Subcutaneous abdominal adipose tissue (tissue), 5 donors: ENCODE measurements around the gene LRP1-AS.

Experiments used
- H3K27ac ChIP-seq: one replicate; pipeline ENCODE4 v1.7.0; 2013; ENCODE audit warnings: low read depth, mild to moderate bottlenecking, inconsistent platforms, low read length, moderate library complexity
- H3K27me3 ChIP-seq, 5 donors: one replicate each; pipeline ENCODE4 v1.7.0; 2013; ENCODE audit warnings: low read length in 5 of 5, inconsistent platforms in 1 of 5; ENCODE audit not compliant: control insufficient read depth in 5 of 5, insufficient read depth in 4 of 5
- H3K36me3 ChIP-seq, 5 donors: one replicate each; pipeline ENCODE4 v1.7.0; 2013; ENCODE audit warnings: low read length in 5 of 5; ENCODE audit not compliant: control insufficient read depth in 5 of 5, insufficient read depth in 5 of 5
- H3K4me1 ChIP-seq, 5 donors: one replicate each; pipeline ENCODE4 v1.7.0; 2013; ENCODE audit warnings: low read length in 5 of 5, mild to moderate bottlenecking in 3 of 5, moderate library complexity in 1 of 5; ENCODE audit not compliant: control insufficient read depth in 5 of 5, insufficient read depth in 5 of 5
- H3K4me3 ChIP-seq, 5 donors: one replicate each; pipeline ENCODE4 v1.7.0; 2013; ENCODE audit warnings: low read length in 5 of 5, low read depth in 1 of 5
- H3K9ac ChIP-seq, 5 donors: one replicate each; pipeline ENCODE4 v1.7.0; 2013; ENCODE audit warnings: low read length in 5 of 5, mild to moderate bottlenecking in 4 of 5, moderate library complexity in 3 of 5
- H3K9me3 ChIP-seq, 5 donors: one replicate each; pipeline ENCODE4 v1.7.0; 2013; ENCODE audit warnings: low read length in 5 of 5; ENCODE audit not compliant: control insufficient read depth in 5 of 5
- donor health status: healthy.
- donor health status: healthy.
- donor health status: healthy.
- donor health status: healthy.
- donor health status: healthy.

The LRP1-AS gene

GRCh38 chr12:57104292-57104910 is 43.0 kb downstream of the LRP1-AS start:
- Histone ChIP-seq H3K9ac (no peak overlapping the region), H3K36me3 (peaks cover 0 to 76% (median 61%) of the 10 kb centered on the region in 5 donors), H3K4me1 (peaks cover 3 to 17% (median 13%) of the 10 kb centered on the region in 5 donors), H3K4me3 (no peak overlapping the region), H3K27ac (no peak overlapping the region), H3K9me3 (no peaks in the 10 kb centered on the region), H3K27me3 (no peaks in the 10 kb centered on the region)

GRCh38 chr12:57103856-57104255 is 43.6 kb downstream of the LRP1-AS start:
- Histone ChIP-seq H3K36me3 (peaks cover 0 to 81% (median 67%) of the 10 kb centered on the region in 5 donors), H3K4me3 (no peak overlapping the region), H3K27ac (no peak overlapping the region), H3K27me3 (no peaks in the 10 kb centered on the region), H3K9me3 (no peaks in the 10 kb centered on the region), H3K4me1 (peaks cover 3 to 15% (median 10%) of the 10 kb centered on the region in 5 donors), H3K9ac (no peak overlapping the region)

GRCh38 chr12:57101892-57102695 is 45.3 kb downstream of the LRP1-AS start:
- Histone ChIP-seq H3K27ac (no peak overlapping the region), H3K9me3 (no peaks in the 10 kb centered on the region), H3K4me3 (no peak overlapping the region), H3K4me1 (peaks cover 0 to 5% (median 0%) of the 10 kb centered on the region in 5 donors), H3K36me3 (peaks cover 8 to 84% (median 76%) of the 10 kb centered on the region in 5 donors), H3K9ac (no peak overlapping the region), H3K27me3 (no peaks in the 10 kb centered on the region)

DNA sequence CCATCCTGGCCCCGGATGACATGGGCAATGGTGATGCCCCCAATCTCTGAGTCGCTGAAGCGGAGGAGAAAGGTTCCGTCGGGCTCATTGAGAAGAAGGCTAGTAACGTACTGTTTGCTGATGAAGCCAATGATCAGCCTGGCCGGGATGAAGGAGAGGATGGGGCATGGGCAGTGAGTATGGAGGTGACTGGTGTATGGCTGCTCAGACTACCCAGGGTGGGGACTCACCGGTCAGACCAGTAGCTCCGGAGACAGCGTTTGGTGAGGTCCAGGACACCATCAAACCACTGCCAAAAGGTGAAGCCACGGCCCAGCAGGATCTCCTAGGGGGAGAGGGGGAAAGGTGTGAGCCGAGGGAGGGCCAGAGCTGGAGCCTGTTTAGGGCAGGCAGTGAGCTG is 47.7 kb downstream of the LRP1-AS start:
- peaks cover 9 to 84% (median 76%) of the 10 kb centered on the region in 5 donors for H3K36me3 ChIP-seq
- H3K9me3 ChIP-seq: no peaks in the 10 kb centered on the region
- H3K4me3 ChIP-seq: no peak overlapping the region
- no peak overlapping the region for H3K27ac ChIP-seq
- peaks cover 0 to 5% (median 0%) of the 10 kb centered on the region in 5 donors for H3K4me1 ChIP-seq
- H3K9ac ChIP-seq: peak overlapping the region in 1 of 5 donors; percentile 7
- H3K27me3 ChIP-seq: no peaks in the 10 kb centered on the region

DNA sequence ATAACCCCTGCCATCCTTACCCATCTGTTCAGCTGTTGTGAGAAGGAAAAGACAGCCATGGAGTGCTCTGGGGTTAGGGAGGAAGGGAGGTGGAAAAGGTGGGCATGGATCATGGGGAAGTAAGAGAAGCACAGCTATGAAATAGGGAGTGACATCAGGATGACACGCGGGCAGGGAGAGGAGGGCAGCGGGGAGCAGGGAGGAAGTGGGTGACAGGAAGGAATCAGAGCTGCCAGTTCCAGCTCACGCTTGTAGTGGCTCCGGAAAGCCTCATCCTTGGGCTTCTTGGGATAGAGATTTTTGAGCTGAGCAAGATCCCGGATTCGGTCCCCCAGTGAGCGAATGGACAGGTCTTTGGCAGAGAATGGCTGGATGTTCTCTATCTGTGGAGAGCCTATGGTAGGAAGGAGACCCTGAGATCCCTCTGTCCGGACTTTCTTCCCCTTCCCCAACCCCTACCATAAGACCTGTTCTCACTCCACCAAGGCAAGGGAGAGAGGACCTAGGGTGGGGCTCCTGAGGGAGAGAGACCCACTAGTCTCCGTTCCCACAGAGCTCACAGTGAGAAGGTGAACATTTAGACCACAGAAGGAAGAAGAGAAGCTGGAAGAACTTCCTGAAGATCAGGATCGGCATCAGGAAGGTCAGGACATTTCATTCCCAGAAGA is 48.2 kb downstream of the LRP1-AS start:
- no peak overlapping the region for H3K4me3 ChIP-seq
- peaks cover 9 to 84% (median 76%) of the 10 kb centered on the region in 5 donors for H3K36me3 ChIP-seq
- no peak overlapping the region for H3K27ac ChIP-seq
- H3K9me3 ChIP-seq: no peaks in the 10 kb centered on the region
- peak overlapping the region in 1 of 5 donors; percentile 7 for H3K9ac ChIP-seq
- H3K4me1 ChIP-seq: peaks cover 0 to 11% (median 4%) of the 10 kb centered on the region in 5 donors
- no peaks in the 10 kb centered on the region for H3K27me3 ChIP-seq

GRCh38 chr12:57098546-57098945 is 48.9 kb downstream of the LRP1-AS start:
- Histone ChIP-seq H3K9me3 (no peaks in the 10 kb centered on the region), H3K4me3 (no peak overlapping the region), H3K4me1 (peaks cover 0 to 15% (median 7%) of the 10 kb centered on the region in 5 donors), H3K27ac (no peak overlapping the region), H3K36me3 (peaks cover 9 to 81% (median 75%) of the 10 kb centered on the region in 5 donors), H3K9ac (no peak overlapping the region), H3K27me3 (no peaks in the 10 kb centered on the region)

DNA sequence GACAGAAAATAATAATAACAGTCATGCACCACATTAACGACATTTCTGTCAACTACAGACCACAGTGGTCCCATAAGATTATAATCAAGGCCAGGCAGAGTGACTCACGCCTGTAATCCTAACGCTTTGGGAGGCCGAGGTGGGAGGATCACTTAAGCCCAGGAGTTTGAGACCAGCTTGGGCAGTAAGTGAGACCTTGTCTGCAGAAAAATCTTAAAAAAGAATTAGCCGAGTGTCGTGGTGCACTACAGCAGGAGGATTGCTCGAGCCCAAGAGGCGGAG is 49.9 kb downstream of the LRP1-AS start:
- no peak overlapping the region for H3K9ac ChIP-seq
- H3K4me1 ChIP-seq: peaks cover 0 to 25% (median 11%) of the 10 kb centered on the region in 5 donors
- H3K36me3 ChIP-seq: peaks cover 9 to 89% (median 82%) of the 10 kb centered on the region in 5 donors
- H3K4me3 ChIP-seq: no peak overlapping the region
- H3K9me3 ChIP-seq: no peaks in the 10 kb centered on the region
- no peaks in the 10 kb centered on the region for H3K27me3 ChIP-seq
- H3K27ac ChIP-seq: no peak overlapping the region

DNA sequence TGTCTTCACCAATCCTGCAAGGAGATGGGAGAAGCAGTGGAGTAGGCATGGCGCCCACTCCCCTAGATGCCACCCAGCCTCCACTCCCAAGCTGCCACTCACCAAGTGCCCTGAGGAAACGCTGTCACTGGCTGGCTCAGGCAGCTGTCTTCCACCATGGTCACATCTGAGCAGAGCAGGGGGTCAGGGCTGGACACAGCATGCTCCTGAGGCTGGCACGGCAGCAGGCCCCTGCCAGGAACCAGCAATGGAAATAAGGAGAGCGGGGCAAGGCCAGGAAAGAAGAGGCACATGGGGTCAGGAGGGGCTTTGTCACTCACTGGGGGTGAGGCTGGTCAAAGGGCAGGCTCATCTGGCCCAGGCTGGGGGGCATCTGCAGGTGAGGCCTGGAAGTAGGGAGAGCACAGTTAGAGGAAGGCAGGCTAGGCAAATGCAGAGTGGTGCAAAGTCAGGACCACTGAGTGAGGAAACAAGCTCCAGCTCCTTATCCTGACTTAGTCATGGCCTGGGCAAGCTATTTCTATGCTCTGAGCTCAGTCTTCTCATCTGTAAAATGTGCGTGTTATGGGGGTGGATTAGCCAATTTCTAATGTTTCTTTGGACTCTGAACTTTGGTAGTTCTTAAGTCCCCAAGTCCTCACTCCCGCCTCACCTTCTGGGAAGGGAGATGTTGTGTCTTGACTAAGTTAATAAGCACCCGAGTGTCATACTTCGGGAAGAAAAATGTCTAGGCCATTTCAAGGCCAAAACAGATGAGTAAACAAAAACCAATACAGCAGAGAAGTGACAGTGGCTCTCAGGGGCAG is 50.5 kb downstream of the LRP1-AS start:
- no peaks in the 10 kb centered on the region for H3K27me3 ChIP-seq
- no peaks in the 10 kb centered on the region for H3K9me3 ChIP-seq
- no peak overlapping the region for H3K27ac ChIP-seq
- H3K4me3 ChIP-seq: no peak overlapping the region
- H3K9ac ChIP-seq: no peak overlapping the region
- peaks cover 0 to 29% (median 11%) of the 10 kb centered on the region in 5 donors for H3K4me1 ChIP-seq
- peaks cover 9 to 89% (median 82%) of the 10 kb centered on the region in 5 donors for H3K36me3 ChIP-seq

GRCh38 chr12:57096099-57096572 is 51.3 kb downstream of the LRP1-AS start:
- H3K9ac ChIP-seq: no peak overlapping the region
- H3K4me3 ChIP-seq: no peak overlapping the region
- peaks cover 0 to 32% (median 14%) of the 10 kb centered on the region in 5 donors for H3K4me1 ChIP-seq
- H3K9me3 ChIP-seq: no peaks in the 10 kb centered on the region
- H3K27ac ChIP-seq: no peak overlapping the region
- no peaks in the 10 kb centered on the region for H3K27me3 ChIP-seq
- H3K36me3 ChIP-seq: peaks cover 9 to 91% (median 86%) of the 10 kb centered on the region in 5 donors
